Measurements from ENCODE around the gene SLC7A1.

SLC7A1 gene

GRCh38 chr13:29484796-29485195 is 110.7 kb downstream of the SLC7A1 start:
- DNase-seq = no peak

DNA sequence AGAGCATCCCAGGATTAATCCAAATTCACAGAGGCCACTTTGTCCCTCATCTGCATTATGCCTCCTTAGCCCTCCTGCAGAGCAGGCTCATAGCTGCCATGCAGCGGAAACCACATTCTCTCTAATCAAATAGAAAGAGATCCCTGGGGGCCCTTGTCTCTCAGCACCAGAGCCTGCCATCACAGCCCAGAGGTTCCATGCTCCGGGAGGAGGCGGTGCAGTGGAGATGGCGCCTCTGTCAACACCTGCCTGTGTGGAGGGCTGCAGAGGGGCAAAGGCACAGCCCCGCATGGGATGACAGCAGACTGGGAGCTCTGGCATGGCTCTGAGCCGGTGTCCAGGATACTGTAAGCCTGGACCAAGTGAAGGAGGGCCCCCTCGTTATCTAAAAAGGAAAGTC is 111.3 kb downstream of the SLC7A1 start:
- DNase-seq = no peak

DNA sequence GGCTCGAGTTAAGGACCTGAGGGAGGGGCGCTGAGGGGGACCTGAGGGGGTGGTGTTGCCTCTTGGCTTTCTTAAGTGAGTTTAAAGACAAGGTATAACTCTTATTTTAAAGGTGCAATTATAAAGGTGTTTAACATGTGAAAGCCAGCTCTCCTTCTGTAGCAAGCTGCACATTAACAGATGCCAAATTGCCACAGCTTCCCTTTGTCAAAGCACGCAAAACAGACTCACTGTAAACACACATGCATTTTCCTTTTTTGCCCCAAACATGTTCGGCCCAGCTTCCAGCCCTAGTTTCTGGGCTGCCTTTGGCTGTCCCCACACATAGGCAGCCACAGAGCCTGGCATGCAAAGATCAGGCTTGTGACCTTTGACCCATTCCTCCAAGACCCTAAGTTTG is 111.9 kb downstream of the SLC7A1 start:
- no peak for DNase-seq

DNA sequence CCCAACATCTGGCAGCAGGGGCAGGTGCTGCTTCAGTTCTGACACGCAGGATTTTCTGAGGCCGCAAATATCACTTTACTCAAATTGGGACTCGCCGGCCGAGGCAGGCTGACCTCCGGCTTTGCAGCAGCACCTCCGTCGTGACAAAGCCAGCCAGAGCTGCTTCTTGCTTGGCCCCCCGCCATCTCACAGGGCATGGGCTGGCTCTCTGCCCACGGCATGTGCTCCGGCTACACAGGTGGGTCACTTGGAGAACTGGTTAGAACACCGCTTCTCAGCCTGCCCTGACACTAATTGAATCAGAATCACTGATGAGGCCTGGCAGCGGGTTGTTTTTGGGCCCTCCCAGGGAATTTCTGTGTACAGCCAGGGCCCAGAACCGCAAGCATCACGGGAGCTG is 112.3 kb downstream of the SLC7A1 start:
- DNase-seq = no peak

DNA sequence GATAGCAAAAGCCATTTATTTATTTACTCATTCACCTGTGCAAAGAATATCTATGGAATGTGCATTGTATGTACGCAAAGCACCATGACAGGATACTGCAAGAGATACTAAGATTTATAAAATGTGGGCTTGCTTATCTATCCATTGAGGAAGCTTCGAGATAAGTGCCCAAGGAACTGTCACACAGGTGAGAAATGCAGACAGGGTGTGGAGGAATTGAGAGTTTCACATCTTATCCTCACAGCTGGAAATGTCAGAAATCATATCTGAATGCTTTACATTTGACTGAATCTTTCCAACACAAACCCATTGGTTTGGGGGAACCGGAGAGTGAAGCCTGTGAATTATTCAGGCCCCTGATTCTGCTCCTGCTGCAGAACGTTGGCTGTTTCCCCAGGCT is 113.0 kb downstream of the SLC7A1 start:
- no peak for DNase-seq

DNA sequence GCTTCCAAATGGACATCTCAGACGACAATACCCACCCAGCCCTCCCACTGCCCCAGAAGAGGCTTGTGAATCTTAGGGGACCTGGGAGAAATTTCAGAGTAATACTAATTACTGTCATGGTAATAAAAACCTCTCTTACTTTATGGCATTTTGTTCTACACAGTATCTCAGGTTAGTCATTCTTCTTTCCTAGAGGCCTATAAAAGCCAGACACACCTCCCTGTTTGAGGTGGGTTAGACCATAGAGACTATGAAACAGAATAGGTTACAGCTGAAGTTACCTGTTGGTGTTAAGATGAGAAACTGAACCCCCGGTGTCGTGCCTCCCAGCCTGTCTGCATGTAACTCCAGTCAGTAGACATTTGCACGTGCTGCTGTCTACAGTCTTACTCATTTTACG is 113.9 kb downstream of the SLC7A1 start:
- DNase-seq = no peak

DNA sequence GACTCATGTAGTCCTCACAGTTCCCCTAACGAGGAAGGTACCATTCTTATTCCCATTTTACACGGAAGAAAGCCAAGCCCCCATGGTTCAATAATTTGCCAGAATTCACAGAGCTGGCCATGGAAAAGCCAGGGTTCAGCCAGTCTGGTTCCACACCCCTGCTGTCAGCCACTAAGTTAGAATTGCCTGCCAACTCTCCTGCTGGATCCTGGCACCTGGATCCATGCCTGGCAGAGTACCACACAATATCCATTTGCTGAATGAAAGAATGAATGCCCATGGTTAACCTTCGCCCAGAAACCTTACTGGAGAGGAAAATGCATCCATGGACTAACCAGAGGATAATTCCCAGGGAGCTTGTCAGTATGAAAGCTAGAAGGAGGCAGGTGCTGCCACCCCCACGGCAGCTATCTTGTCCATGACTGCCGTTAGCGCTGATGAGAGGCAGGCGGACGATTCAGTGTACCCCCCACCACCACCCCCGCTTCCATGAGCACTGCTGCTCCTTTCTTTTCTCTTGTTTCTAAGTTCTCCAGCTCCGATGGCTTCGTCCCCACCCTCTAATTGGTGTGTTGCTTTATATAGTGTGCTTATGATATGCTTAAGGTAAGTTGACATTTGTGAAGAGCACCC is 114.5 kb downstream of the SLC7A1 start:
- DNase-seq = no peak

DNA sequence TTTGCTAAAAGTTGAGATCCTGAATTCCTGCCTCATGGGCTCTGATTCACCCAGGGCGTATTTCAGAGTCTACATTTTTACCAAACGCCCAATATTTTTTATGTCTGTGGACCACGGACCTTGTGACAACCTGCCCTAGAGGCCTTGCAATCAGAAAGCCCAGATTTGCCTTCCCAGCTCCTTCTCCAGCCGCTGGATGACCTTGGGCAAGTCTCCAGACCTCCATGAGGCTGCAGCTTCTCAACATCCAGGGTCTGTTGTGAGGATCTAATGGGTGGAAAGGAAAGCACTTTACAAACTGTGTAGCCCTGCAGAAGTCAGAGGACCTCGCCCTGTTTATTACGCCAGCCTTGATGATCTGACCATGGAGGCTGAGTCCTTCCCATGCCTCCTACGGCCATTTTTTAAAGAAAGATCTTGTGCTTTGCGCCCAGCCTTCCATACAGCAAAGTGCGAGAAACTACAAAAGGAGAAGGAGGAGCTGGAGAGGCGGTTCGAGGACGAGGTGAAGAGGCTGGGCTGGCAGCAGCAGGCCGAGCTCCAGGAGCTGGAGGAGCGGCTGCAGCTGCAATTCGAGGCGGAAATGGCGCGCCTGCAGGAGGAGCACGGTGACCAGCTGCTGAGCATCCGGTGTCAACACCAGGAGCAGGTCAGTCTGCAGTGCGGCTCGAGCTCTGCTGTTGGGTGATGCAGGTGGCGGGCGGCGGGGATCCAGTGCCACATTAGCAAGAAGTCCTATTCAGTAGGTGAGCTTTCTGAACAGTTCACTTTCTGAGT is 115.6 kb downstream of the SLC7A1 start:
- no peak for DNase-seq

DNA sequence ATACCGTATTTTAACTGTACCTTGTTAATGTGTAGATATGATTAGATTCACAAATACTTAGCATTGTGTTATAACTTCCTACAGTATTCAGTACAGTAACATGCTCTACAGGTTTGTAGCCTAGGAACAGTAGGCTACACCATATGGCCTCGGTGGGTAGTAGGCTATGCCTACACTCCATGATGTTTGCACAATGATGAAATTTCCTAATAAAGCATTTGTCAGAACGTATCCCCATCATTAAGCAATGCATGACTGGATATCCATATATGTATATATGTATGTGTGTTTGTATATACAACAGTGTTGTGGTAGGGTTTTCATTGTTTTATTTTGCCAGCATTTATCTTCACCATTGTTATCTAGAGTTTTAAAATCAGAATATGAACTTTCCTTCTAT is 119.4 kb downstream of the SLC7A1 start:
- DNase-seq = no peak

GRCh38 chr13:29474991-29475390 is 120.5 kb downstream of the SLC7A1 start:
- no peak for DNase-seq

GRCh38 chr13:29473166-29473565 is 122.3 kb downstream of the SLC7A1 start:
- DNase-seq = no peak

DNA sequence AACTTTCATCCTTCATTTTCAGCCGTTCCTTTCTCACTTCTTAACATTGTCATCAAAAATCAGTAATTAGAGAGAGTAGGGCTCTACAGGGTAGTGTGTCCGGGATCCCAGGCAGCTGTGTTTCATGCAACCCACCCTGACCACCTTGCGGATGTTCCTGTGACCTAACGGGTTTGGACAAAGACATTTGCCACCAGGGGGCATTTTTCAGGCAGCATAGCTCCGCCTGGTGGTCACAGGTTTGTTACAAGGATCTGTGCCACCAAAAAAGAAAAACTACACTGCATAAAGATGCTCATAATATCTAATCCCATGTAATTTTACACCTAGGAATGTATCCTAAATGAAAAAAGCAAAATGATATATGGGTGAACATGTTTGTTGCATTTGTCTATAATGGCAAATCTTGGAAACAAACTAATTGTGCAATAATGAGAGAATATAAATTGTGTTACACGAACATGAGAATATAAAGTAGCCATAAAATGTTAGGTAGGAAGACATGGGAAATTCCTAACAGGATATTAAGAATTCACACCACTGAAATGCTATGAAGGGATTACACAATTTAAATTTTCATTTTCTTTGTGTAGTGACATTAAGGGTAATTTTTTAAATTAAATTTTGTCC is 123.0 kb downstream of the SLC7A1 start:
- DNase-seq = peak; percentile 91

GRCh38 chr13:29471551-29471950 is 123.9 kb downstream of the SLC7A1 start:
- DNase-seq = peak; percentile 60

DNA sequence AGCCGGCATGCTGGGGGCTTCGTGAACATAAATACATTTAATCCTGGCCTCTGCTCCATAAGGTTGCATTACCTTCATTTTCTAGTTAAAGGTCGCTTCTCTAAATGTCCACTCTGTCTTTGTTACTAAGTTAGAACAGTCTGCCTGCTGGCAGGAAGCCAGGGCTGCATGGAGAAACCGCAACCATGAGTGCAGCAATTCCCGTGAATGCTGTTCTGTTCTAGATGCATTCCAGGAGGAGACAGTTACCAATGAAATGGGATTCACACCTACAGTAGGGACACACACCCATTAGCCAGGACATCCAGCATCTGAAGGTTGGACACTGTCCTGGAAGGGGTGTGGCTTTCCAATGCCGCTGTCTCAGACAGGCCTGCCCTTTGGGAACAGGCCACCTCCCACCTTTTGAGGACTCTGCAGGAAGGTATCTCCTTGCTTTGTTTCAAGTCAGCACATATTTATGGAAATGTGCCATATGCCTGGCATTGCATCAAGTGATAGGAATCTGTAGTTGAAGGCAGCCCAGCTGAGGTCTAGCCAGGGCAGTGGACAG is 129.7 kb downstream of the SLC7A1 start:
- no peak for DNase-seq

GRCh38 chr13:29464105-29464679 is 131.3 kb downstream of the SLC7A1 start:
- peak; percentile 72 for DNase-seq

DNA sequence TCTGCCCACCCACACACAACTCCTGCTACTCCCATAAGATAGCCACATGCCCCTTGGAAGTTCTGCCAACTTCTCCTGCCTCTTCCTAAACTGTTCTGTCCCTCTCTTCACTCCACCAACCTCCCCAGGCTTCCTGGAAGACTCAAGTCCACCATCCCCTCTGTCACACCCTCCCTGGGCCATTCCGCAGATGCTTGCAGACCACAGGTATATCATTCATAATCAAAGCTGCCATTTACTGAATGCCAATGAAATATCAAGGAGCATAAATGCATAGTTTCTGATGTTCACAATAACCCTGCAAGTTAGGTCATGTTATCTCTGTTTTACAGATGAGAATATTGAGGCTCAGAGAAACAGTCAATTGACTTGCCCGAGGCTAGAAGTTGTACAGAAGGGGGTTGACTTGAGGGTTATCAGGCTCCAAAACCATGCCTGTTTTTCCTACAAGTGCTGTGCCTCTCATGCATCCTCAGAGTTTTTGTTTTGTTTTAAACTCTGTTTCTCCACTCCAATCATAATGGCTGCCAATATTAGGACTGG is 135.6 kb downstream of the SLC7A1 start:
- DNase-seq = peak; percentile 88

All from hematopoietic multipotent progenitor cell treated with erythropoietin and hydrocortisone succinate and interleukin-3 and kit ligand, for 6 days (in vitro differentiated cells).